NB4 (cell line): ENCODE data around the gene DHX16.

Experiments used
- CTCF ChIP-seq: IDR thresholded peaks from one replicate; pipeline ENCODE4 v1.5.1; 2012; ENCODE audit warnings: low read depth, low read length
- MAX ChIP-seq: IDR thresholded peaks from 2 replicates; pipeline ENCODE4 v1.6.1; 2011; ENCODE audit warnings: low read depth, low read length
- MYC ChIP-seq: IDR thresholded peaks from 2 replicates; pipeline ENCODE4 v1.6.1; 2011; ENCODE audit warnings: low read depth, low read length
- POLR2A ChIP-seq: IDR thresholded peaks from 2 replicates; pipeline ENCODE4 v1.6.1; 2011; ENCODE audit warnings: mild to moderate bottlenecking; ENCODE audit not compliant: insufficient read length; ENCODE audit errors: extremely low read depth

GRCh38 chr6:30617565-30618269 lies 55.1 kb downstream of the DHX16 start, which contains the start of gene MRPS18B:
- TF ChIP-seq CTCF (no peak), POLR2A (peak; percentile 94), MAX (peak; percentile 92), MYC (peak; percentile 95)
